ENCODE results near the gene IL17RB. TPM values are rescaled to one million over a fixed set of nuclear protein-coding genes. Genes with fewer than 3 reads are reported as not detected.

Gene IL17RB
- total RNA-seq, 4 donors from 2014 or later = 0.52 to 0.83 (median 0.63) TPM; not detected in 1

DNA sequence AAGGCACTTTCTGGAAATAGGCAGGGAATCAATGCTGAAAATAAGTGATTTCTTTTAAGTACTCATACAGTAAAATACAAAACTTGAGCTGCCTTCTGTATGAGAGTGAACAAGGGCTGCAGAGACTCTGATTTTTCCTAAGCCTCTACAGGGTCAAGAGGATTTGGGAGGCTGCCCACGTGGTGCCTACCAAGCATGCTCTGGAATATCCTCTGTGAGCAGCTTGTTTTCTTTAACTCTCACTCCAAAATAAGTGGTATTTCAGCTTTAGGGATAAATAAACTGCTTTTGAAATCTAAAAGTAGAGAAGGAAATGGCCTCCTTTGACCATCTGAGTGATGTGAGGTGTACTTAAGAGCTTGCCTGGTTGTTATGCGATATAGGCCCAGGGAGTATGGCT is 53.4 kb downstream of the IL17RB start:
- no peaks in the 10 kb centered on the region for H3K9me3 ChIP-seq
- no peak overlapping the region for H3K27ac ChIP-seq (replicated peaks in 1 of 4)
- intact Hi-C loops (cut with DNase I) = no loop called here
- H3K4me1 ChIP-seq = no peaks in the 10 kb centered on the region
- no peak for DNase-seq (ENCODE audit: extremely low spot score)
- WGBS = 59% methylated on average over 2 of the region's 2 CpGs
- peaks cover 0 to 17% (median 0%) of the 10 kb centered on the region in 4 donors for H3K27me3 ChIP-seq
- H3K4me3 ChIP-seq = no peak overlapping the region
- no peaks in the 10 kb centered on the region for H3K36me3 ChIP-seq
- no peak for TF ChIP-seq POLR2A (IDR thresholded peaks at IDR 0.05; ENCODE audit: low read depth)
- TF ChIP-seq, protein P1, sequence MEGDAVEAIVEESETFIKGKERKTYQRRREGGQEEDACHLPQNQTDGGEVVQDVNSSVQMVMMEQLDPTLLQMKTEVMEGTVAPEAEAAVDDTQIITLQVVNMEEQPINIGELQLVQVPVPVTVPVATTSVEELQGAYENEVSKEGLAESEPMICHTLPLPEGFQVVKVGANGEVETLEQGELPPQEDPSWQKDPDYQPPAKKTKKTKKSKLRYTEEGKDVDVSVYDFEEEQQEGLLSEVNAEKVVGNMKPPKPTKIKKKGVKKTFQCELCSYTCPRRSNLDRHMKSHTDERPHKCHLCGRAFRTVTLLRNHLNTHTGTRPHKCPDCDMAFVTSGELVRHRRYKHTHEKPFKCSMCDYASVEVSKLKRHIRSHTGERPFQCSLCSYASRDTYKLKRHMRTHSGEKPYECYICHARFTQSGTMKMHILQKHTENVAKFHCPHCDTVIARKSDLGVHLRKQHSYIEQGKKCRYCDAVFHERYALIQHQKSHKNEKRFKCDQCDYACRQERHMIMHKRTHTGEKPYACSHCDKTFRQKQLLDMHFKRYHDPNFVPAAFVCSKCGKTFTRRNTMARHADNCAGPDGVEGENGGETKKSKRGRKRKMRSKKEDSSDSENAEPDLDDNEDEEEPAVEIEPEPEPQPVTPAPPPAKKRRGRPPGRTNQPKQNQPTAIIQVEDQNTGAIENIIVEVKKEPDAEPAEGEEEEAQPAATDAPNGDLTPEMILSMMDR (IDR thresholded peaks at IDR 0.05) = no peak
- no peak for TF ChIP-seq POLR2AphosphoS5 (IDR thresholded peaks at IDR 0.05)
- no peak for TF ChIP-seq EP300 (IDR thresholded peaks at IDR 0.05)

DNA sequence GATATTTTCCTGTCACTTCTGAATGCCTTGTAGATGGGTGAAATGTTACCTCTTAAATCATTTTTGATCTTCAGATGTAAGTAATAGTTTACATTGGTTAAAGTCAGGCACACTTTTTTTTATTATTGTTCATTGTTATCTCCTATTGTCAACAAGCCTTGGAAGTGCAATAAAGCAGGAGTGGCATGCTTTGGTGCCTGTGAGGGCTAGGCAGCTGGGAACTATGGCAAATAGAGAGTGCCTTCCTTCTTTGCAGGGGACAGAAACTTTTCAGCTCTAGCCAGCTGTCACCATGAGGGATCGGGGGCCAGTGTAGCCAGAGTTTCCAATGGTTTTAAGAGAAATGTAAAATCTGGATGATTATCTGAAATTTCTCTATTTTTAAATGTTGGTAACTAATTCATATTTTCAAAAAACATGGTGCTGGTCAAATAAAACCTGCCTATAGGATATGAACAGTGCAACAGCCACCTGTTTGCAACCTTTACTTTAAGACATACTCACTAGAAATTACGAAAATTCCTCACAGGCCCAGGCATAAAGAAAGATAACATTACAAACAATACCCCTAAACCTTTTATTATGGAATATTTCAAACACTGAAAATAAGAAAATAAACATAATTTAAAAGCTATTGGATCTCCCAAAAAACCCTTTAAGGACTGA is 54.4 kb downstream of the IL17RB start:
- intact Hi-C loops (cut with DNase I) = no loop called here
- DNase-seq (ENCODE audit: extremely low spot score) = no peak
- Histone ChIP-seq H3K9me3 (no peaks in the 10 kb centered on the region), H3K4me3 (no peak overlapping the region), H3K27me3 (peaks cover 0 to 21% (median 0%) of the 10 kb centered on the region in 4 donors), H3K27ac (replicated peaks in 1 of 4) (no peak overlapping the region), H3K4me1 (no peaks in the 10 kb centered on the region), H3K36me3 (no peaks in the 10 kb centered on the region)
- 81% methylated on average over 2 of the region's 2 CpGs for WGBS
- TF ChIP-seq POLR2A (IDR thresholded peaks at IDR 0.05; ENCODE audit: low read depth) = no peak

DNA sequence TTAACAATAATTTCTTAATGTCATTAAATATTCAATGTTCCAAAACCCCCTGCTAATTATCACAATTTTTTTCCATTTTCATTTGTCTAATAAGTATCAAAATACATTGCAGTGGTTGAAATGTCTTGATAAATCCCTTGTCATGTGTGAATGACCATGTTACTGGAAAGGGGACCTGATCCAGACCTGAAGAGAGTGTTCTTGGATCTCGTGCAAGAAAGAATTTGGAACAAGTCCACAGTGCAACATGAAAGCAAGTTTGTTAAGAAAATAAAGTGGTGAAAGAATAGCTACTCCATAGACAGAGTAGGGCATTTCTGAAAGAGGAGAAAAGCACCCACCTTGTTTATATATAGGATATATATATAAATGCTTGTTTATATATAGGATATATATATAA is 55.7 kb downstream of the IL17RB start:
- Histone ChIP-seq H3K27ac (replicated peaks in 1 of 4) (no peak overlapping the region), H3K4me3 (no peak overlapping the region), H3K27me3 (peaks cover 0 to 25% (median 0%) of the 10 kb centered on the region in 4 donors), H3K9me3 (no peaks in the 10 kb centered on the region), H3K4me1 (no peaks in the 10 kb centered on the region), H3K36me3 (no peaks in the 10 kb centered on the region)
- 16% methylated on average over 1 of the region's 1 CpG for WGBS
- no peak for DNase-seq (ENCODE audit: extremely low spot score)
- no peak for TF ChIP-seq POLR2A (IDR thresholded peaks at IDR 0.05; ENCODE audit: low read depth)
- TF ChIP-seq POLR2AphosphoS5 (IDR thresholded peaks at IDR 0.05) = no peak
- TF ChIP-seq, protein P1 (IDR thresholded peaks at IDR 0.05) = no peak
- TF ChIP-seq EP300 (IDR thresholded peaks at IDR 0.05) = no peak
- intact Hi-C loops (cut with DNase I) = no loop called here

DNA sequence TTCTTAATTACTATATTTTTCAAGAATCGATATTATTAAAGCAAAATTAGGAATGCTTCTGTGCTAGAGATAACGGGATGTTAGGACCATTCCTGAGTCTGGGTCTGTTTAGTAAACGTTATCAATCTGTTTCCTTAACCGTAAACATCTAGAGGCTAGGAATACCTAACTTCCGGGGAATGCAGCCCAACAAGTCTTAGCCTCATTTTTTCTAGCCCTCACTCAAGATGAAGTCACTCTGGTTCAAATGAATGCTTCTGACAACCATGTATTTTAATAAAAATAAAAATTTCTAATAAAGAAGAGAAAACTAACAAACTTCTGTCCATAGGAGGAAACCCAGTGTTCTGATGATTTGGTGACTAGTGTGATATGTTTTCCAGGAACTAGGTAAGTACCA is 56.3 kb downstream of the IL17RB start:
- 71% methylated on average over 5 of the region's 5 CpGs for WGBS
- H3K9me3 ChIP-seq = no peaks in the 10 kb centered on the region
- H3K4me1 ChIP-seq = no peaks in the 10 kb centered on the region
- H3K27me3 ChIP-seq = peaks cover 0 to 19% (median 0%) of the 10 kb centered on the region in 4 donors
- no peak overlapping the region for H3K4me3 ChIP-seq
- H3K27ac ChIP-seq (replicated peaks in 1 of 4) = no peak overlapping the region
- TF ChIP-seq POLR2A (IDR thresholded peaks at IDR 0.05; ENCODE audit: low read depth) (no peak), EP300 (IDR thresholded peaks at IDR 0.05) (no peak), POLR2AphosphoS5 (IDR thresholded peaks at IDR 0.05) (no peak)
- TF ChIP-seq, protein P1 (IDR thresholded peaks at IDR 0.05) = no peak
- no peaks in the 10 kb centered on the region for H3K36me3 ChIP-seq
- no peak for DNase-seq (ENCODE audit: extremely low spot score)
- intact Hi-C loops (cut with DNase I) = no loop called here

DNA sequence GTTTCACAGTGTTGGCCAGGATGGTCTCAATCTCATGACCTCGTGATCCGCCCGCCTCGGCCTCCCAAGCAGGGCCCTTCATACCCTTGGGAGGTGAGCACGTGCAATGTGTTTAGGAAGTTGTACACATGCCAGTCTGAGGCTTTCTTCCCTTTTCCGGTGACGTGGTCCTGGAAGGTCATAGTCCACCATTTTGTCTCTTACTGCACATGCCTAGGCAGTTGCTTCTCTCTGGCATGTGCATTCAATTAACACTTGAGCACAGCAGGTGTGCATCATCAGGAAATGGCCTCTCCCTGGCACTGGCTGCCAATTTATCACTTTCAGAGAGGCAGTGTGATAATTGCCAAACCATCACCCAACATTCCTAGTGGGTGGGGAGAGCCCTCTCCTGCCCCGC is 67.0 kb downstream of the IL17RB start:
- no peak for TF ChIP-seq POLR2AphosphoS5 (IDR thresholded peaks at IDR 0.05)
- no peak for TF ChIP-seq EP300 (IDR thresholded peaks at IDR 0.05)
- TF ChIP-seq, protein P1 (IDR thresholded peaks at IDR 0.05) = no peak
- TF ChIP-seq POLR2A (IDR thresholded peaks at IDR 0.05; ENCODE audit: low read depth) = no peak
- Histone ChIP-seq H3K36me3 (no peaks in the 10 kb centered on the region), H3K4me3 (no peak overlapping the region), H3K9me3 (peaks cover 0 to 5% (median 2%) of the 10 kb centered on the region in 4 donors), H3K27ac (replicated peaks in 1 of 4) (no peak overlapping the region), H3K27me3 (peaks cover 0 to 19% (median 0%) of the 10 kb centered on the region in 4 donors), H3K4me1 (no peaks in the 10 kb centered on the region)
- no peak for DNase-seq (ENCODE audit: extremely low spot score)
- intact Hi-C loops (cut with DNase I) = no loop called here
- 77% methylated on average over 8 of the region's 8 CpGs for WGBS

Small RNA genes lying within 50 kb of the gene (small RNA-seq; reads per million reads assigned to genes)
- gene AC012467.1 = 0 reads per million in 3 donors

Other genes with a start within 250 kb of the IL17RB start
- 1 to 10 TPM in 2 of 4 donors, under 1 TPM in 2; 0.42 to 3.2 (median 1.7) TPM for gene CHDH, start 149 bp upstream of the IL17RB start, total RNA-seq
- gene ACTR8, start 35.6 kb downstream of the IL17RB start, total RNA-seq = 10 to 100 TPM; 18.3 to 30.7 (median 21.9) TPM
- gene SELENOK, start 45.3 kb downstream of the IL17RB start, total RNA-seq = 10 to 100 TPM; 48.8 to 75.3 (median 68.4) TPM